Measurements from ENCODE around the gene EEFSEC.

DNA sequence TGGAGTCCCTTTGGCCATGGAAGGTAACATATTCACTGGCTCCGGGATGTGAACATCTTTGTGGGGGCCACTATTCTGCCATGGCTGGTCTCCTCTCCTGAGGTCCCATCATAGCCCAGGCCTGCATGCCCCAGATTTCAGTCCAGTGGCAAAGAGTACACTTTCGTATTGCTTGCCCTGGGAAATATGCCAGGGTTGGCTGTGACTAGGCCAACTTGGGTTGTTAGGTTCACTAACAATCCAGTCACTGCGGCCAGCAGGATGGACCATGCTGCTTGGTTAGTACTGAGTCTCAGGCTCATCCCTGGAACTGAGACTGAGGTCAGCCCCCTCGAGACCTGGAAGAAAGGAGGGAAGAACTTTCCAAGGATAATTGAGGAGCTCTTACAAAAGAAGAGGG, 9.8 kb upstream of the EEFSEC start:
- TF ChIP-seq, protein P1, sequence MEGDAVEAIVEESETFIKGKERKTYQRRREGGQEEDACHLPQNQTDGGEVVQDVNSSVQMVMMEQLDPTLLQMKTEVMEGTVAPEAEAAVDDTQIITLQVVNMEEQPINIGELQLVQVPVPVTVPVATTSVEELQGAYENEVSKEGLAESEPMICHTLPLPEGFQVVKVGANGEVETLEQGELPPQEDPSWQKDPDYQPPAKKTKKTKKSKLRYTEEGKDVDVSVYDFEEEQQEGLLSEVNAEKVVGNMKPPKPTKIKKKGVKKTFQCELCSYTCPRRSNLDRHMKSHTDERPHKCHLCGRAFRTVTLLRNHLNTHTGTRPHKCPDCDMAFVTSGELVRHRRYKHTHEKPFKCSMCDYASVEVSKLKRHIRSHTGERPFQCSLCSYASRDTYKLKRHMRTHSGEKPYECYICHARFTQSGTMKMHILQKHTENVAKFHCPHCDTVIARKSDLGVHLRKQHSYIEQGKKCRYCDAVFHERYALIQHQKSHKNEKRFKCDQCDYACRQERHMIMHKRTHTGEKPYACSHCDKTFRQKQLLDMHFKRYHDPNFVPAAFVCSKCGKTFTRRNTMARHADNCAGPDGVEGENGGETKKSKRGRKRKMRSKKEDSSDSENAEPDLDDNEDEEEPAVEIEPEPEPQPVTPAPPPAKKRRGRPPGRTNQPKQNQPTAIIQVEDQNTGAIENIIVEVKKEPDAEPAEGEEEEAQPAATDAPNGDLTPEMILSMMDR (conservative IDR thresholded peaks at IDR 0.05; ENCODE audit: low read depth, low read length): no peak
- TF ChIP-seq EZH2phosphoT487 (IDR thresholded peaks at IDR 0.05; ENCODE audit: borderline replicate concordance, low read length): no peak

Measured in PC-3 (cell line).